Endothelial cell (in vitro differentiated cells): ENCODE data around the gene HSPA9. TPM values are rescaled to one million over a fixed set of nuclear protein-coding genes. Genes with fewer than 3 reads are reported as not detected.

Source experiments
- DNase-seq: peaks from one replicate; pipeline ENCODE4 v3.0.0; 2021; ENCODE audit warnings: low spot score
- H3K27ac Mint-ChIP-seq: one replicate; pipeline ENCODE4 v1.8.0; 2021; ENCODE audit warnings: mixed read lengths, inconsistent platforms; ENCODE audit not compliant: unreplicated experiment
- H3K27me3 Mint-ChIP-seq: one replicate; pipeline ENCODE4 v1.8.0; 2021; ENCODE audit warnings: mild to moderate bottlenecking, moderate library complexity, mixed read lengths, inconsistent platforms; ENCODE audit not compliant: unreplicated experiment
- H3K36me3 Mint-ChIP-seq: one replicate; pipeline ENCODE4 v1.8.0; 2021; ENCODE audit warnings: mild to moderate bottlenecking, low read depth, mixed read lengths, inconsistent platforms; ENCODE audit not compliant: unreplicated experiment
- H3K4me1 Mint-ChIP-seq: one replicate; pipeline ENCODE4 v1.8.0; 2021; ENCODE audit warnings: mild to moderate bottlenecking, mixed read lengths, inconsistent platforms; ENCODE audit not compliant: unreplicated experiment
- H3K4me3 Mint-ChIP-seq: one replicate; pipeline ENCODE4 v1.8.0; 2021; ENCODE audit warnings: mild to moderate bottlenecking, mixed read lengths, inconsistent platforms; ENCODE audit not compliant: unreplicated experiment
- H3K9me3 Mint-ChIP-seq: one replicate; pipeline ENCODE4 v1.8.0; 2021; ENCODE audit warnings: mixed read lengths, inconsistent platforms; ENCODE audit not compliant: unreplicated experiment
- total RNA-seq: library from RNA; stranded (reverse); fragmentation: NEBNext Ultra II Directional; extraction: Animal tissue kit (Norgen Biotek cat#: 25700); gene quantifications from one replicate; pipeline ENCODE4 v1.2.1, GENCODE V29; 2021; ENCODE audit not compliant: unreplicated experiment
- TF ChIP-seq, protein P1 (sequence below): fragments of 200-600 bp; sonication (generic); IDR thresholded peaks from one replicate; pipeline ENCODE4 v1.5.0; 2021; ENCODE audit warnings: antibody characterized with exemption; ENCODE audit not compliant: unreplicated experiment

Gene HSPA9
- total RNA-seq, 1 donor from 2014 or later = 128 TPM

DNA sequence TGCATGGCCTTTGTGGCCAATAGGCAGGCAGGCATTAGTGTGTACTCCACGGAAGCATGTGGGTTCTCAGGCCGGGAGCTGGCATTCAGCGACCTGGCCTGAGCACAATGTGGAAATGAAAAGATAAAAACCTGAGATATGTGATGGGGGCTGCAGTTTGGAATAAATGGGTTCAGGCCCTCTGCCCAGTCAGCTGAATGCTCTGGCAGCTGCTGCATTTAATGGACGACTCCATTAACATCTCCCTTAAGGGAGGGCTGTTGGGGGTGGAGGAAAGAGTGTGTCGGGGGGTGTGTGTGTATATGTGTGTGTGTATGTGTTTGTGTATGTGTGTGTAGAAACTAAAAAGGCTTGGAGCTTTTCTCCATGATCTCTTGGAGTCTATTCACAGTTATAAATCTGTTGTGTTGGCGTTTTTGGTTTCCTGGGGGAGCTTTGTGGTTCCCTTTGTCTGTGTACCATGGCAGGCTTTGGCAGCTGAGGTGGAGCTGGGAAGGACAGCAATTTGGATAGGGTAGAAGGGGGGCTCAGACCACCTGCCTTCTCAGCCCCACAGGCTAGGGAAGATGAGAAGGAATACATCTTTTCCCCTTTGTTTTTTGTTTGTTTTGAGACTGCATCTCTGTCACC is 27.3 kb upstream of the HSPA9 start:
- Mint-ChIP-seq H3K27ac (no peak overlapping the region), H3K27me3 (peaks cover 7% of the 10 kb centered on the region), H3K4me1 (peaks cover 50% of the 10 kb centered on the region), H3K36me3 (no peaks in the 10 kb centered on the region), H3K4me3 (no peak overlapping the region), H3K9me3 (no peaks in the 10 kb centered on the region)
- no peak for DNase-seq
- TF ChIP-seq, protein P1, sequence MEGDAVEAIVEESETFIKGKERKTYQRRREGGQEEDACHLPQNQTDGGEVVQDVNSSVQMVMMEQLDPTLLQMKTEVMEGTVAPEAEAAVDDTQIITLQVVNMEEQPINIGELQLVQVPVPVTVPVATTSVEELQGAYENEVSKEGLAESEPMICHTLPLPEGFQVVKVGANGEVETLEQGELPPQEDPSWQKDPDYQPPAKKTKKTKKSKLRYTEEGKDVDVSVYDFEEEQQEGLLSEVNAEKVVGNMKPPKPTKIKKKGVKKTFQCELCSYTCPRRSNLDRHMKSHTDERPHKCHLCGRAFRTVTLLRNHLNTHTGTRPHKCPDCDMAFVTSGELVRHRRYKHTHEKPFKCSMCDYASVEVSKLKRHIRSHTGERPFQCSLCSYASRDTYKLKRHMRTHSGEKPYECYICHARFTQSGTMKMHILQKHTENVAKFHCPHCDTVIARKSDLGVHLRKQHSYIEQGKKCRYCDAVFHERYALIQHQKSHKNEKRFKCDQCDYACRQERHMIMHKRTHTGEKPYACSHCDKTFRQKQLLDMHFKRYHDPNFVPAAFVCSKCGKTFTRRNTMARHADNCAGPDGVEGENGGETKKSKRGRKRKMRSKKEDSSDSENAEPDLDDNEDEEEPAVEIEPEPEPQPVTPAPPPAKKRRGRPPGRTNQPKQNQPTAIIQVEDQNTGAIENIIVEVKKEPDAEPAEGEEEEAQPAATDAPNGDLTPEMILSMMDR = no peak

- no peak for DNase-seq
- TF ChIP-seq, protein P1 = no peak
- H3K4me3 Mint-ChIP-seq = peak overlapping the region; percentile 42
- H3K27ac Mint-ChIP-seq = no peak overlapping the region
- H3K4me1 Mint-ChIP-seq = peaks cover 47% of the 10 kb centered on the region
- H3K9me3 Mint-ChIP-seq = no peaks in the 10 kb centered on the region
- peaks cover 7% of the 10 kb centered on the region for H3K27me3 Mint-ChIP-seq
- H3K36me3 Mint-ChIP-seq = no peaks in the 10 kb centered on the region
Observed at GRCh38 chr5:138601444-138601843, 26.2 kb upstream of the HSPA9 start.

DNA sequence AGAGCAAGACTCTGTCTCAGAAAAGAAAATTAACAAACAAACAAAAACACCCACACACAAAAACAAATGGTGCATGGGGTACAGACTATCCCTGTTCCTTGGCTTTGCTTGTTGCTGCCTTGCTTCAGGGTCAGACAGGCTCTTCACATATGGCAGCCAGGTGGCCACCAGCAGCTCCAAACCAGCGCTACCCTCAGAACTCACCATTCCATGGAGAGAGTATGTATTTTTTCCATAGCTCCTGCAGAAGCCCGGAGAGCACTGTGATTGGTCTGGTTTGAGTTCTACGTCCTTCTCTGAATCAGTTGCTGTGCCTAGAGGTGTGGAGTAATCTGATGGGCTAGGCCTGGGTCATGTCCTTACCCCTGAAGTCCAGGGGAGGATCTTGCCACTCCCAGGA is 25.2 kb upstream of the HSPA9 start:
- no peak overlapping the region for H3K4me3 Mint-ChIP-seq
- H3K4me1 Mint-ChIP-seq = peaks cover 37% of the 10 kb centered on the region
- no peaks in the 10 kb centered on the region for H3K36me3 Mint-ChIP-seq
- H3K27me3 Mint-ChIP-seq = peaks cover 4% of the 10 kb centered on the region
- no peak overlapping the region for H3K27ac Mint-ChIP-seq
- TF ChIP-seq, protein P1 = no peak
- DNase-seq = no peak
- no peaks in the 10 kb centered on the region for H3K9me3 Mint-ChIP-seq

DNA sequence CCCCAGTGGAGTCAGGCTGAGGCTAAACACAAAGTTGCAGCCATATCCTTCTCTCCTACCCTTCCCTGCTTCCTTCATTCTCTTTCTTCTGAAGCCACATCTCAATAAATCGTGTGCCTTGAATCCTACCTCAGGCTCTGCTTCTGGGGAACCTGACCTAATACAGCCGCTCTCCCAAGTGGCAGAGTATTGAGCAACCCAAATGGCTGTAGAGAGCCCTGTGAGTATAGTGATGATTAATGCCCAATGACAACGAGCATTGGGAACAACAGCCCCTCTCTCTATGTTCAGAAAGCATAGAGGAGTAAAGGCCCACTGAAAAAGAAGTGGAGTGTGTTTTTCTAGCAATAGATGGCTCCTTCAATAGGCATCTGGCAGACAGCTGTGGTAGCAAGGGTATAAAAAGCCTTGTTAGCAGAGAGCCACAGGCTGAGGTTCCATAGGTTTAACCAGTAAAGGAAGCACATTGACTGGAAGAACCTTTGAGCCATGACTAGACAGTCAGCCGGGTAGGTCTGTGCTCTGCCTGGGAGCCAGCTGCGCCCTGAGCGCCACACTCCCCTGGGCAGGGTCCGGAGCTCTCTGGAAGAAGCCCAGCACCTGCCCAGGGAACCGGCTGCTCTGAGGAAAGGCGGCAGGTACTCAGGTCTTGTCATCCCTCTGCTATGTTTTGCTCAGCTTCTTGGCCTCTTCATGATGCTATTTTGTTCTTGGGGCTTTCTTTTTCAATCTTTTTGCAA is 22.6 kb upstream of the HSPA9 start:
- Mint-ChIP-seq H3K27me3 (peaks cover 3% of the 10 kb centered on the region), H3K9me3 (no peaks in the 10 kb centered on the region), H3K4me3 (no peak overlapping the region), H3K4me1 (peaks cover 21% of the 10 kb centered on the region), H3K36me3 (no peaks in the 10 kb centered on the region), H3K27ac (no peak overlapping the region)
- DNase-seq = no peak
- TF ChIP-seq, protein P1 = no peak
